HepG2 (cell line): ENCODE results near the gene PHKG1. TPM values are rescaled to one million over a fixed set of nuclear protein-coding genes. Genes with fewer than 3 reads are reported as not detected.

ENCODE experiments used
- BATF2 ChIP-seq: sonication (generic); formaldehyde crosslinking; IDR thresholded peaks from 2 replicates; pipeline ENCODE4 v1.8.0; 2022; ENCODE audit warnings: mild to moderate bottlenecking, missing genetic modification reagents, moderate library complexity
- FOXA1 ChIP-seq, 2 experiments: fragments of 450-650 bp in 1 of 2; sonication (generic) in 1 of 2; formaldehyde crosslinking in 1 of 2; IDR thresholded peaks; 2 replicates each; pipeline versions ENCODE4 v1.4.0 to v1.6.1; 2016 to 2020; ENCODE audit warnings: missing genetic modification reagents in 1 of 2
- GMEB2 ChIP-seq: IDR thresholded peaks from 2 replicates; pipeline ENCODE4 v1.6.1; 2016; ENCODE audit warnings: missing biosample characterization, missing genetic modification reagents, low read depth
- HNRNPK ChIP-seq: fragments of 200-400 bp; formaldehyde crosslinking; IDR thresholded peaks from 2 replicates; pipeline ENCODE4 v1.6.1; 2018; ENCODE audit warnings: low read length, low read depth, moderate library complexity, mild to moderate bottlenecking; ENCODE audit not compliant: poor library complexity, severe bottlenecking
- HNRNPLL ChIP-seq: fragments of 200-400 bp; formaldehyde crosslinking; IDR thresholded peaks from 2 replicates; pipeline ENCODE4 v1.6.1; 2017; ENCODE audit warnings: mild to moderate bottlenecking, low read depth, low read length; ENCODE audit not compliant: poor library complexity, severe bottlenecking
- NFIC ChIP-seq: IDR thresholded peaks from 2 replicates; pipeline ENCODE4 v1.6.1; 2012; ENCODE audit warnings: mild to moderate bottlenecking, low read length, inconsistent platforms
- POLR2G ChIP-seq: fragments of 200-400 bp; formaldehyde crosslinking; IDR thresholded peaks from 2 replicates; pipeline ENCODE4 v1.6.1; 2018; ENCODE audit warnings: mild to moderate bottlenecking, low read depth, low read length, moderate library complexity
- SALL1 ChIP-seq: sonication (generic); formaldehyde crosslinking; IDR thresholded peaks from 2 replicates; pipeline ENCODE4 v1.8.0; 2022; ENCODE audit warnings: mild to moderate bottlenecking, missing genetic modification reagents
- SIN3A ChIP-seq: IDR thresholded peaks from 2 replicates; pipeline ENCODE4 v1.6.1; 2011; ENCODE audit warnings: low read depth, mild to moderate bottlenecking, control low read depth, low read length, borderline replicate concordance
- SMAD3 ChIP-seq: sonication (generic); formaldehyde crosslinking; IDR thresholded peaks from 2 replicates; pipeline ENCODE4 v1.4.0; 2020; ENCODE audit warnings: missing genetic modification reagents
- TBX3 ChIP-seq: fragments of 450-650 bp; IDR thresholded peaks from 2 replicates; pipeline ENCODE4 v1.6.1; 2017; ENCODE audit warnings: antibody characterized with exemption, mild to moderate bottlenecking, inconsistent platforms, borderline replicate concordance
- THAP9 ChIP-seq: sonication (generic); formaldehyde crosslinking; IDR thresholded peaks from 2 replicates; pipeline ENCODE4; 2020; ENCODE audit warnings: missing genetic modification reagents, mild to moderate bottlenecking, borderline replicate concordance
- ZBTB10 ChIP-seq: sonication (generic); formaldehyde crosslinking; IDR thresholded peaks from 2 replicates; pipeline ENCODE4 v1.4.0; 2020; ENCODE audit warnings: missing genetic modification reagents, borderline replicate concordance
- ZNF235 ChIP-seq: sonication (generic); formaldehyde crosslinking; IDR thresholded peaks from 2 replicates; pipeline ENCODE4 v1.8.1; 2023; ENCODE audit warnings: mild to moderate bottlenecking, missing genetic modification reagents, borderline replicate concordance
- ZNF260 ChIP-seq: sonication (generic); formaldehyde crosslinking; IDR thresholded peaks from 2 replicates; pipeline ENCODE4 v1.4.0; 2020; ENCODE audit warnings: missing genetic modification reagents, low read depth, mild to moderate bottlenecking, borderline replicate concordance
- ZNF639 ChIP-seq: conservative IDR thresholded peaks from 2 replicates; pipeline ENCODE4 v1.6.1; 2018; ENCODE audit warnings: missing genetic modification reagents
- ZSCAN5A ChIP-seq: sonication (generic); formaldehyde crosslinking; IDR thresholded peaks from 2 replicates; pipeline ENCODE4 v1.8.0; 2022; ENCODE audit warnings: mild to moderate bottlenecking, missing genetic modification reagents, borderline replicate concordance
- polyA plus RNA-seq, 8 experiments: library from polyadenylated mRNA; depleted of rRNA in 3 of 8; stranded (reverse) in 7 of 8; unstranded in 1 of 8; fragments of >200 nt; fragmentation: Illumina TruSeq in 4 of 8; extraction: Trizol in 4 of 8; gene quantifications; 2 replicates each; pipeline versions ENCODE4 v1.2.1 to v1.2.3, GENCODE V29; 2011 to 2016; ENCODE audit warnings: low read depth in 4 of 8, missing spikeins in 1 of 8, mixed read lengths in 1 of 8; ENCODE audit not compliant: insufficient read depth in 1 of 8
- total RNA-seq, 5 experiments: library from RNA; depleted of rRNA; stranded (reverse); fragments of >200 nt; fragmentation: Illumina TruSeq; extraction: Trizol; gene quantifications; 2 replicates each; pipeline ENCODE4 v1.2.3, GENCODE V29; 2016; ENCODE audit warnings: low read depth in 1 of 5

Gene PHKG1
- total and polyA plus RNA-seq, 2 of the 13 experiments (the other 11 are each of a cell fraction or from before 2014, with no cell fraction given) = 0.44 to 0.71 TPM

- 0 out of 2 replicates have a peak, but pooled peaks have one; percentile 42 for TF ChIP-seq ZSCAN5A (CRISPR knock-in tag)
- TF ChIP-seq SIN3A = no peak
- TF ChIP-seq HNRNPK = no peak
- no peak for TF ChIP-seq GMEB2
- TF ChIP-seq BATF2 (CRISPR knock-in tag) = no peak
- no peak for TF ChIP-seq ZNF260 (CRISPR knock-in tag)
- no peak for TF ChIP-seq POLR2G
- TF ChIP-seq THAP9 = no peak
- TF ChIP-seq NFIC = no peak
- TF ChIP-seq ZNF639 (CRISPR knock-in tag) = no peak
- TF ChIP-seq ZNF235 (CRISPR knock-in tag) = no peak
- TF ChIP-seq SALL1 (CRISPR knock-in tag) = peak; percentile 64; the same call in 1 of the 2 replicates
- no peak for TF ChIP-seq ZBTB10 (CRISPR knock-in tag)
- no peak for TF ChIP-seq SMAD3 (CRISPR knock-in tag)
- no peak for TF ChIP-seq TBX3
- TF ChIP-seq HNRNPLL = no peak
- no peak for TF ChIP-seq FOXA1 (IDR thresholded peaks at IDR 0.05)
- no peak for TF ChIP-seq FOXA1 (CRISPR knock-in tag; IDR thresholded peaks at IDR 0.05)
Observed at GRCh38 chr7:56079450-56080185, 13.1 kb downstream of the PHKG1 start (continued).
